Measurements from ENCODE around the gene AMZ1. TPM values are rescaled to one million over a fixed set of nuclear protein-coding genes. Genes with fewer than 3 reads are reported as not detected.
A peak's percentile ranks its signal among the peaks of the same experiment; 100 is the strongest.

AMZ1 gene
- total RNA-seq, 1 donor from 2014 or later, result not detected

DNA sequence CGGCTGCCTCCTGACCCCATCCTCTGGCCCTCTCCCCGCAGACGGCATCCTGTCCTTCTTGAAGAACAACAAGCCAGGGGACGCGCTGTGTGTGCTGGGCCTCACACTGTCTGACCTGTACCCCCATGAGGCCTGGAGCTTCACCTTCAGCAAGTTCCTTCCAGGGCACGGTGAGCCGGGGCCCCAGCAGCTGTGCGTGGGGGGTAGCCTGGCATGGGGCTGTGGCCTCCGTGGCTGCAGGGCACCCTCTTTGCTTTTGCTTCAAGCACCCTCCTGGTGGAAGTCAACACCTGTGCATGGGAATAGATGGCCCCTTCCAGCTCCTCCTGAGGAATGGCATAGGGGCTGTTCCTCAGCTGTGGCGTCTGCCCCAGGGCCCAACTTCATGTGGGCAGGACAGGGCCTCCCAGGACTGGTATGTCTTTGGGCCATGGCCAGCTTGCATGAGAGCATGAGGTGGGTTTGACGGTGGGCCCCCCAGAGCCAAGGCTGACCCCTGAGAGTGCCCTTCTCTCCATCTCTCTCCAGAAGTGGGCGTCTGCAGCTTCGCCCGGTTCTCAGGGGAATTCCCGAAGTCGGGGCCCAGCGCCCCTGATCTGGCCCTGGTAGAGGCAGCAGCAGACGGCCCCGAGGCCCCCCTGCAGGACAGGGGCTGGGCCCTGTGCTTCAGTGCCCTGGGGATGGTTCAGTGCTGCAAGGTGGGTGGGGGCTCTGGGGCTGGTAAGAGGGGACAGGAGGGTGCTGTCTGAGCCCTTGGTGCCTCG lies 20.7 kb downstream of the AMZ1 start:
- TF ChIP-seq, protein P1, sequence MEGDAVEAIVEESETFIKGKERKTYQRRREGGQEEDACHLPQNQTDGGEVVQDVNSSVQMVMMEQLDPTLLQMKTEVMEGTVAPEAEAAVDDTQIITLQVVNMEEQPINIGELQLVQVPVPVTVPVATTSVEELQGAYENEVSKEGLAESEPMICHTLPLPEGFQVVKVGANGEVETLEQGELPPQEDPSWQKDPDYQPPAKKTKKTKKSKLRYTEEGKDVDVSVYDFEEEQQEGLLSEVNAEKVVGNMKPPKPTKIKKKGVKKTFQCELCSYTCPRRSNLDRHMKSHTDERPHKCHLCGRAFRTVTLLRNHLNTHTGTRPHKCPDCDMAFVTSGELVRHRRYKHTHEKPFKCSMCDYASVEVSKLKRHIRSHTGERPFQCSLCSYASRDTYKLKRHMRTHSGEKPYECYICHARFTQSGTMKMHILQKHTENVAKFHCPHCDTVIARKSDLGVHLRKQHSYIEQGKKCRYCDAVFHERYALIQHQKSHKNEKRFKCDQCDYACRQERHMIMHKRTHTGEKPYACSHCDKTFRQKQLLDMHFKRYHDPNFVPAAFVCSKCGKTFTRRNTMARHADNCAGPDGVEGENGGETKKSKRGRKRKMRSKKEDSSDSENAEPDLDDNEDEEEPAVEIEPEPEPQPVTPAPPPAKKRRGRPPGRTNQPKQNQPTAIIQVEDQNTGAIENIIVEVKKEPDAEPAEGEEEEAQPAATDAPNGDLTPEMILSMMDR (conservative IDR thresholded peaks at IDR 0.05), result no peak
- H3K9me3 Mint-ChIP-seq, result no peaks in the 10 kb centered on the region
- H3K4me1 Mint-ChIP-seq, result peaks cover 21% of the 10 kb centered on the region
- H3K4me3 Mint-ChIP-seq, result no peak overlapping the region
- H3K27ac Mint-ChIP-seq (ENCODE audit: unreplicated experiment), result no peak overlapping the region
- DNase-seq (ENCODE audit: low read depth, low spot score), result no peak
- H3K36me3 Mint-ChIP-seq (ENCODE audit: low read depth), result peaks cover 4% of the 10 kb centered on the region
- H3K27me3 Mint-ChIP-seq (ENCODE audit: low read depth), result no peaks in the 10 kb centered on the region

- Mint-ChIP-seq H3K4me1 (peaks cover 30% of the 10 kb centered on the region), H3K9me3 (no peaks in the 10 kb centered on the region), H3K4me3 (no peak overlapping the region), H3K27me3 (ENCODE audit: low read depth) (no peaks in the 10 kb centered on the region), H3K27ac (ENCODE audit: unreplicated experiment) (no peak overlapping the region), H3K36me3 (ENCODE audit: low read depth) (peaks cover 5% of the 10 kb centered on the region)
- peak; percentile 65 for DNase-seq (ENCODE audit: low read depth, low spot score)
- TF ChIP-seq, protein P1 (conservative IDR thresholded peaks at IDR 0.05), result peak; percentile 91
Measured at GRCh38 chr7:2709553-2710285, 21.7 kb downstream of the AMZ1 start.

- DNase-seq (ENCODE audit: low read depth, low spot score), result no peak
- peaks cover 36% of the 10 kb centered on the region for H3K4me1 Mint-ChIP-seq
- H3K4me3 Mint-ChIP-seq, result no peak overlapping the region
- H3K36me3 Mint-ChIP-seq (ENCODE audit: low read depth), result peaks cover 11% of the 10 kb centered on the region
- no peaks in the 10 kb centered on the region for H3K27me3 Mint-ChIP-seq (ENCODE audit: low read depth)
- H3K9me3 Mint-ChIP-seq, result no peaks in the 10 kb centered on the region
- TF ChIP-seq, protein P1 (conservative IDR thresholded peaks at IDR 0.05), result no peak
- no peak overlapping the region for H3K27ac Mint-ChIP-seq (ENCODE audit: unreplicated experiment)
Measured at GRCh38 chr7:2710286-2710655, 22.3 kb downstream of the AMZ1 start.

GRCh38 chr7:2710901-2711551 lies 23.0 kb downstream of the AMZ1 start:
- Mint-ChIP-seq H3K4me1 (peaks cover 43% of the 10 kb centered on the region), H3K4me3 (no peak overlapping the region), H3K27ac (ENCODE audit: unreplicated experiment) (peak overlapping the region; percentile 35), H3K27me3 (ENCODE audit: low read depth) (no peaks in the 10 kb centered on the region), H3K36me3 (ENCODE audit: low read depth) (peaks cover 14% of the 10 kb centered on the region), H3K9me3 (no peaks in the 10 kb centered on the region)
- TF ChIP-seq, protein P1 (conservative IDR thresholded peaks at IDR 0.05), result no peak
- no peak for DNase-seq (ENCODE audit: low read depth, low spot score)

GRCh38 chr7:2711895-2712675 lies 24.1 kb downstream of the AMZ1 start:
- H3K9me3 Mint-ChIP-seq, result no peaks in the 10 kb centered on the region
- TF ChIP-seq, protein P1 (conservative IDR thresholded peaks at IDR 0.05), result no peak
- H3K4me1 Mint-ChIP-seq, result peaks cover 40% of the 10 kb centered on the region
- DNase-seq (ENCODE audit: low read depth, low spot score), result no peak
- H3K4me3 Mint-ChIP-seq, result no peak overlapping the region
- H3K27ac Mint-ChIP-seq (ENCODE audit: unreplicated experiment), result no peak overlapping the region
- no peaks in the 10 kb centered on the region for H3K27me3 Mint-ChIP-seq (ENCODE audit: low read depth)
- H3K36me3 Mint-ChIP-seq (ENCODE audit: low read depth), result peaks cover 14% of the 10 kb centered on the region

Measured in neural crest cell (in vitro differentiated cells).